NCI-H69 (cell line): Measurements from ENCODE around the gene SF3A2.
"Not testable (repeated sequence)": the region's sequence is repeated elsewhere in the genome, so short reads cannot be mapped to it uniquely, and the experiment has no call there.

Experiments
- DNase-seq: peaks from one replicate; lab custom pipeline; 2025; lab: John Stamatoyannopoulos, UW

Gene SF3A2

GRCh38 chr19:2274931-2275535, 38.4 kb downstream of the SF3A2 start:
- peak; percentile 72 for DNase-seq

- DNase-seq: no peak
Measured at GRCh38 chr19:2275588-2276428, 39.2 kb downstream of the SF3A2 start.

- no peak for DNase-seq
Measured at GRCh38 chr19:2276429-2276986, 39.9 kb downstream of the SF3A2 start.

GRCh38 chr19:2277138-2277537, 40.5 kb downstream of the SF3A2 start:
- DNase-seq: no peak

GRCh38 chr19:2278459-2279158, 42.0 kb downstream of the SF3A2 start:
- DNase-seq: no peak

GRCh38 chr19:2280633-2281264, 44.1 kb downstream of the SF3A2 start:
- no peak for DNase-seq

GRCh38 chr19:2281265-2282061, 44.8 kb downstream of the SF3A2 start:
- DNase-seq: not testable (repeated sequence)

GRCh38 chr19:2282062-2282861, 45.6 kb downstream of the SF3A2 start, which contains the start of gene PEAK3:
PEAK3 (minus strand) TSS chr19:2282175; CDS start chr19:2280931, 1,244 bp downstream.
- peak; percentile 66 for DNase-seq

GRCh38 chr19:2282862-2283237, 46.2 kb downstream of the SF3A2 start:
- DNase-seq: no peak

GRCh38 chr19:2283835-2284507, 47.3 kb downstream of the SF3A2 start:
- no peak for DNase-seq

- no peak for DNase-seq
Measured at GRCh38 chr19:2286402-2287140, 49.9 kb downstream of the SF3A2 start.

GRCh38 chr19:2287585-2288337, 51.1 kb downstream of the SF3A2 start:
- DNase-seq: no peak

GRCh38 chr19:2288338-2288817, 51.8 kb downstream of the SF3A2 start:
- DNase-seq: no peak

GRCh38 chr19:2288818-2289713, 52.4 kb downstream of the SF3A2 start:
- DNase-seq: no peak

GRCh38 chr19:2289714-2290435, 53.3 kb downstream of the SF3A2 start:
- peak; percentile 62 for DNase-seq

- peak; percentile 90 for DNase-seq
Measured at GRCh38 chr19:2290441-2291184, 54.0 kb downstream of the SF3A2 start.
